GM12878 (cell line): ENCODE measurements around the gene MRPL21. TPM values are rescaled to one million over a fixed set of nuclear protein-coding genes. Genes with fewer than 3 reads are reported as not detected.

Experiments
- ATAC-seq: fragments of 200-7000 bp; cut with Tn5 transposase; 3 replicates; pipeline ENCODE4 v1.9.1; 2020; ENCODE audit warnings: mild to moderate bottlenecking, moderate library complexity
- BruUV-seq: library from RNA; stranded (reverse); fragments of 400-500 nt; replicated peaks from 2 replicates; lab custom pipeline; 2021; lab: Mats Ljungman, UMichigan
- CTCF ChIA-PET: fragments of 300-600 bp; sonication (Branson Sonifier 250); formaldehyde crosslinking; extraction: SDS; loops from one replicate; lab custom pipeline; 2021; ENCODE audit warnings: inconsistent platforms; lab: Yijun Ruan, JAX
- POLR2A ChIA-PET: fragments of 350-600 bp; formaldehyde crosslinking; extraction: SDS; loops from one replicate; lab custom pipeline; 2021; ENCODE audit warnings: inconsistent platforms; lab: Charles Lee
- RAD21 ChIA-PET: fragments of 300-600 bp; sonication (Branson Sonifier 250); formaldehyde crosslinking; loops from one replicate; lab custom pipeline; 2023; ENCODE audit warnings: antibody characterized with exemption; ENCODE audit not compliant: unreplicated experiment; lab: Charles Lee
- SMC1A ChIA-PET: fragments of 300-600 bp; sonication (Branson Sonifier 250); formaldehyde crosslinking; loops from one replicate; lab custom pipeline; 2023; ENCODE audit not compliant: unreplicated experiment, uncharacterized antibody; lab: Charles Lee
- DNase-seq: peaks from one replicate; pipeline ENCODE4 v3.0.0-alpha.2; 2011; ENCODE audit warnings: low read depth, low spot score
- FAIRE-seq: peaks from 3 replicates; lab custom pipeline; 2011; peaks lifted over from hg19 to GRCh38; lab: Jason Lieb, UNC
- H2AFZ ChIP-seq: 2 replicates; pipeline ENCODE4 v1.6.0; 2011; ENCODE audit warnings: low read depth, low read length, control low read depth; ENCODE audit not compliant: control insufficient read depth
- H3K27ac ChIP-seq: 2 replicates; pipeline ENCODE4 v1.5.1; 2011; ENCODE audit warnings: control low read depth; ENCODE audit not compliant: control insufficient read depth, insufficient read depth
- H3K27me3 ChIP-seq, 2 experiments: replicated peaks in 1 of 2; 2 replicates each; pipeline versions ENCODE4 v1.6.0 to v1.6.1; 2011; ENCODE audit warnings: low read length in 1 of 2; ENCODE audit not compliant: control insufficient read depth in 2 of 2, insufficient read depth in 2 of 2
- H3K36me3 ChIP-seq, 2 experiments: 2 replicates each; pipeline ENCODE4 v1.5.1; 2011; ENCODE audit warnings: low read length in 1 of 2; ENCODE audit not compliant: control insufficient read depth in 2 of 2, insufficient read depth in 2 of 2
- H3K4me1 ChIP-seq: 2 replicates; pipeline ENCODE4 v1.6.1; 2011; ENCODE audit warnings: mild to moderate bottlenecking, low read length, moderate library complexity, mixed read lengths; ENCODE audit not compliant: control insufficient read depth, insufficient read depth
- H3K4me2 ChIP-seq: 2 replicates; pipeline ENCODE4 v1.6.0; 2011; ENCODE audit warnings: control low read depth; ENCODE audit not compliant: control insufficient read depth, insufficient read depth
- H3K4me3 ChIP-seq: fragments of 200-600 bp; sonication (generic); 2 replicates; pipeline ENCODE4 v1.5.1; 2016
- H3K79me2 ChIP-seq: 2 replicates; pipeline ENCODE4 v1.6.0; 2011; ENCODE audit warnings: low read length; ENCODE audit not compliant: control insufficient read depth, insufficient read depth
- H3K9ac ChIP-seq: 2 replicates; pipeline ENCODE4 v1.8.0; 2011; ENCODE audit warnings: low read length, control low read depth, mixed read lengths; ENCODE audit not compliant: control insufficient read depth, insufficient read depth
- H3K9me3 ChIP-seq: replicated peaks from 3 replicates; pipeline ENCODE4 v1.5.1; 2011; ENCODE audit warnings: mild to moderate bottlenecking, low read length; ENCODE audit not compliant: control insufficient read depth, insufficient read depth
- H4K20me1 ChIP-seq: 2 replicates; pipeline ENCODE4 v1.6.0; 2011; ENCODE audit not compliant: control insufficient read depth, insufficient read depth
- CBFB ChIP-seq: IDR thresholded peaks from 2 replicates; pipeline ENCODE4 v1.6.1; 2016; ENCODE audit warnings: antibody characterized with exemption, low read depth
- EP300 ChIP-seq, 2 experiments: fragments of 150-350 bp in 1 of 2; IDR thresholded peaks; 2 replicates each; pipeline ENCODE4 v1.6.1; 2011 to 2012; ENCODE audit warnings: low read depth in 2 of 2, low read length in 2 of 2, borderline replicate concordance in 1 of 2, improper control_type of control experiment in 1 of 2, inconsistent platforms in 1 of 2; ENCODE audit not compliant: control insufficient read depth in 1 of 2
- EZH2 ChIP-seq: IDR thresholded peaks from 2 replicates; pipeline ENCODE4 v1.6.1; 2012; ENCODE audit warnings: low read depth, mild to moderate bottlenecking, control low read depth, inconsistent platforms, low read length, borderline replicate concordance; ENCODE audit not compliant: control insufficient read depth
- MAX ChIP-seq: IDR thresholded peaks from 2 replicates; pipeline ENCODE4 v1.6.1; 2012; ENCODE audit warnings: low read depth, low read length, improper control_type of control experiment
- MEF2A ChIP-seq: IDR thresholded peaks from 2 replicates; pipeline ENCODE4 v1.6.1; 2011; ENCODE audit warnings: low read depth, mild to moderate bottlenecking, low read length, moderate library complexity; ENCODE audit not compliant: insufficient read depth
- PAX5 ChIP-seq: IDR thresholded peaks from 2 replicates; pipeline ENCODE4 v1.6.1; 2011; ENCODE audit warnings: low read depth, low read length, borderline replicate concordance
- PRDM15 ChIP-seq: fragments of 450-650 bp; formaldehyde crosslinking; IDR thresholded peaks from 2 replicates; pipeline ENCODE4 v1.4.0; 2020; ENCODE audit warnings: mild to moderate bottlenecking, moderate library complexity
- RELB ChIP-seq: fragments of 450-650 bp; IDR thresholded peaks from 2 replicates; pipeline ENCODE4 v1.6.1; 2017; ENCODE audit warnings: low read depth, mild to moderate bottlenecking, moderate library complexity
- SMARCA5 ChIP-seq: fragments of 450-650 bp; IDR thresholded peaks from 2 replicates; pipeline ENCODE4 v1.6.1; 2017; ENCODE audit warnings: mild to moderate bottlenecking
- SMC3 ChIP-seq: IDR thresholded peaks from 2 replicates; pipeline ENCODE4 v1.6.1; 2011; ENCODE audit warnings: low read length, improper control_type of control experiment, borderline replicate concordance
- SREBF1 ChIP-seq: IDR thresholded peaks from 2 replicates; pipeline ENCODE4 v1.6.1; 2012; ENCODE audit warnings: mild to moderate bottlenecking, low read length
- SRF ChIP-seq, 2 experiments: IDR thresholded peaks; 2 replicates each; pipeline ENCODE4 v1.6.1; 2011; ENCODE audit warnings: low read depth in 2 of 2, low read length in 2 of 2, mild to moderate bottlenecking in 1 of 2, moderate library complexity in 1 of 2
- YY1 ChIP-seq: IDR thresholded peaks from 2 replicates; pipeline ENCODE4 v1.6.1; 2011; ENCODE audit warnings: low read depth, mild to moderate bottlenecking, low read length
- ZNF384 ChIP-seq: IDR thresholded peaks from 2 replicates; pipeline ENCODE4 v1.6.1; 2012; ENCODE audit warnings: low read depth, mild to moderate bottlenecking, low read length, improper control_type of control experiment, borderline replicate concordance
- WGBS: methylation state at CpG from one replicate; pipeline ENCODE4 v1.1.6; 2016; ENCODE audit warnings: low lambda C conversion rate; ENCODE audit not compliant: insufficient replicate concordance, insufficient coverage; ENCODE audit errors: missing lambda C conversion rate; 5-methylcytosine and 5-hydroxymethylcytosine counted together
- in situ Hi-C: fragments of 300-500 bp; cut with MboI; formaldehyde crosslinking; loops from 9 replicates; pipeline ENCODE4 v1.14.3; 2018; ENCODE audit warnings: mixed read lengths
- intact Hi-C: fragments of 100-400 bp; cut with micrococcal nuclease; formaldehyde crosslinking; loops from one replicate; pipeline ENCODE4 v1.14.2; 2022; ENCODE audit not compliant: unreplicated experiment
- polyA plus RNA-seq, 11 experiments: library from polyadenylated mRNA; depleted of rRNA in 4 of 11; unstranded in 6 of 11; stranded (reverse) in 5 of 11; fragments of >200 nt; fragmentation: Nextera tagmentation in 4 of 11; fragmentation: Illumina TruSeq in 1 of 11; extraction: Ambion mirVana in 4 of 11; extraction: Trizol in 1 of 11; gene quantifications; 1 replicate in 1 of 11; 2 replicates in 10 of 11; pipeline versions ENCODE4 v1.2.1 to v1.2.3, GENCODE V29; 2011 to 2016; ENCODE audit warnings: inconsistent platforms in 2 of 11, missing spikeins in 2 of 11, low read depth in 1 of 11
- total RNA-seq, 4 experiments: library from RNA; depleted of rRNA in 3 of 4; stranded (reverse); fragments of >200 nt in 3 of 4; fragmentation: Illumina TruSeq in 1 of 4; extraction: Trizol in 1 of 4; gene quantifications; 2 replicates each; pipeline versions ENCODE4 v1.2.1 to v1.2.3, GENCODE V29; 2013 to 2021

Gene MRPL21
- total and polyA plus RNA-seq, 10 of the 15 experiments (the other 5 are each of a cell fraction or from before 2014, with no cell fraction given) = 86.6 to 283 (median 130) TPM

GRCh38 chr11:68847395-68847794, 56.2 kb downstream of the MRPL21 start:
- SMC1A ChIA-PET = interaction anchor here (1.0 kb wide), 1 partner anchor 197 kb away, joined by 3 read pairs; no protein-coding TSS in a partner anchor
- WGBS = 53% methylated on average over 4 of the region's 4 CpGs
- CTCF ChIA-PET = interaction anchor here (1.4 kb wide), 1 partner anchor 40 kb away, joined by 4 read pairs; no protein-coding TSS in a partner anchor
- H3K9me3 ChIP-seq = no peaks in the 10 kb centered on the region
- no peaks in the 10 kb centered on the region for H3K79me2 ChIP-seq
- BruUV-seq = no TSS peak
- no peaks in the 10 kb centered on the region for H3K36me3 ChIP-seq
- no peaks in the 10 kb centered on the region for H3K27me3 ChIP-seq
- RAD21 ChIA-PET = no interaction called here
- no peak overlapping the region for H2AFZ ChIP-seq
- no peak for FAIRE-seq
- no peak for DNase-seq
- in situ Hi-C loops = no loop called here
- no peak overlapping the region for H3K27ac ChIP-seq
- H4K20me1 ChIP-seq = no peaks in the 10 kb centered on the region
- POLR2A ChIA-PET = no interaction called here
- ATAC-seq = no peak
- no peak overlapping the region for H3K9ac ChIP-seq
- TF ChIP-seq PRDM15 (CRISPR knock-in tag) (no peak), SMC3 (no peak), PAX5 (no peak), RELB (no peak), YY1 (no peak), SREBF1 (no peak), MAX (no peak), ZNF384 (no peak), CBFB (no peak), EP300 (IDR thresholded peaks at IDR 0.05; ENCODE audit: borderline replicate concordance in 1 of 2, control insufficient read depth in 1 of 2, low read depth in 2 of 2, low read length in 2 of 2) (no peak), SRF (IDR thresholded peaks at IDR 0.05; ENCODE audit: low read depth in 2 of 2, low read length in 2 of 2) (no peak), MEF2A (no peak), EZH2 (no peak), SMARCA5 (no peak)
- peaks cover 13% of the 10 kb centered on the region for H3K4me1 ChIP-seq
- intact Hi-C loops = loop anchor here (10.0 kb wide), 2 partner anchors 207 to 213 kb away; no protein-coding TSS in a partner anchor
- no peak overlapping the region for H3K4me3 ChIP-seq
- H3K4me2 ChIP-seq = no peak overlapping the region
